NCI-H345 treated with DMSO at 0.1 percent for 48 hours (cell line): ENCODE measurements around the gene USP16.
A peak's percentile ranks its signal among the peaks of the same experiment; 100 is the strongest.
"Not testable (repeated sequence)": the region's sequence is repeated elsewhere in the genome, so short reads cannot be mapped to it uniquely, and the experiment has no call there.

ENCODE experiments used
- DNase-seq: peaks from one replicate; lab custom pipeline; 2025; ENCODE audit not compliant: unreplicated experiment; lab: John Stamatoyannopoulos, UW

Gene USP16

DNA sequence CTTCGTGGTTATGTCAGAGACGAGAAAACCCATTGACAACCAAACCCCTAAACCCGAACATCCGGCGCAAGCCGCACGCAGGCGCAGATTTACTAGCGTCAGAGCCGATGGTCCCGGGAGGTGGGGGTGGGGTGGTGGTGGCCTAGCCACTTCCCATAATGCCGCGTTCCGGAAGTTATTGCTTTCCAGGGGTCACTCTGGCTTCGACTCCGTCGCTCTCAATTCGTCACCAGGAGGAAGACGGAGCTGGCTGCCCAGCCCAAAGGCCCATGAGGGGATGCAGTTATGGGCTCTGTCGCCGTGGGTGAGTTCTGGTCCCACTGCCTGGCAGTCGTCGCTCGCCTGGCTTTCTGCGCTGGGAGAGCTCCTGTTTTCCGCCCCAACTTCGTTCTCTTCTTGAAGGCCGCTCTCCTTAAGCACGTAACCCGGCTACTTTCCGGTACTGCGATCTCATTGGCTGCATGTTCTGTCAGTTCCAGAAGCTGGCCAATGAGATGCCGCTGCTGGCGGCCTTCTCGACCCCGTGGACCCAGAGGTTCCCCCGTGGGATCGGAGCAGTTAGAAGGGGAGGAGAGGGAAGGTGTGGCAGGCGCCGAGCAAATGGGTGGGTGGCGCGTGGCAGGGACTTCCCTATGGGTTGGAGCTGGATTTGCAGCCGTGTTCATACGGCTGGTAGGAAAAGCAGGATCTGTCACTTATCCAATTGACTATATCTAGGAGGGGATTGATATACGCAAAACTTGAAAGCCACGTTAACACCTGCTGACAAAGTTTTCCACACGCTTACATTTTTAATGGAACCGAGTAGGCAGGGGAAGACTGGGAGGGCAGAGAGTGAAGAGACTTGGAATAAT, at the start of gene USP16:
USP16 (plus strand) TSS at position 195 of the 854 bp plus-strand sequence. CDS start 3,246 bp downstream, outside the sequence.
- DNase-seq, result peak; percentile 96

DNA sequence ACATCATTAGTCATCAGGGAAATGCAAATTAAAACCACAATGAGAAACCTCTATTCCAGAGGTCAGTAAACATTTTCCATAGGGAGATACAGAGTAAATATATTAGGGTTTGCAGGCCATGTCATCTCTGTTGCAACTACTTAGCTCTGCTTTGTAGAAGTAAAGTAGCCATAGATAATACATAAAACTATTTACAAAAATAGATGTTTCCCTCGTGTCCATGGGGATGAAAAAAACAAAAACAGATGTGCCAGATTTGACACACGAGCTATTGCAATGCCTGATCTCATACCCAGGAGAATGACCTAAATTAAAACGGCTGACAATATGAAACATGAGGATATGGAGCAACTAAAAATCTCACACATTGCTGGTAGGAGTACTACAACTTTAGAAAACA, 49.1 kb upstream of the USP16 start:
- DNase-seq, result no peak

DNA sequence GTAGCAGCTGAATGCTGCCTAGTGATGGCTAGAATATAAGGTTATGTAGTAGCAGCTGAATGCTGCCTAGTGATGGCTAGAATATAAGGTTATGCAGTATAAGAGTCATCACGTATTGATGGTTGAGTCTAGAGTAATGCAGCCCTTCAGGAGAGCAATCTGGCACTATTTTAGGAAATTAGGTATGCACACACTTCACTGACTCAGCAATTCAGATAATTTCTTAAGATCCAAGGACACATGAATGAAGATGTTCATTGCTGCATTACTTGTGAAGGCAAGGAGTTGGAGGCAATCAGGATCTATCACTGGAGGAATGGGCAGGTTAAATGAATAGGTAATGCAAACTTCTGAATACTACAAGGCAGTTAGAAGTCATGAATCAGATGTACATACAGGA, 45.4 kb upstream of the USP16 start:
- no peak for DNase-seq

DNA sequence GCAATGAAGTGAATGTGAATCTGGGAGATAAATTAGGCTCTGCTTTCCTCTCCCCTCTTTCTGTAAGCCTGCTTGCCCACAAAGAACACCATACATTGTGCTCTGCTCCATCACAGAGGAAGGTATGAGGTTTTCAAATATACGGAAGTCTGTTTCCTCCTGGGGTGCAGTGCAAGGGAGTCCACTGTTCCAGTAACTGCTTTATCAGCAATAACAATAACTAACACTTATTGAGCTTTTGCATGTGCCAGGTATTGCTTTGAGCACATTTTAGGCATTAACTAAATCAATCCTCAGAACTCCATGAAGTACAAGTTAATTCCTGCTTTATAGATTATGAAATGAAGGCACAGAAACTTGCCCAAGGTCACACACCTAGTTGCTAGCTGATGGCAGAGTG, 41.8 kb upstream of the USP16 start:
- DNase-seq, result no peak

DNA sequence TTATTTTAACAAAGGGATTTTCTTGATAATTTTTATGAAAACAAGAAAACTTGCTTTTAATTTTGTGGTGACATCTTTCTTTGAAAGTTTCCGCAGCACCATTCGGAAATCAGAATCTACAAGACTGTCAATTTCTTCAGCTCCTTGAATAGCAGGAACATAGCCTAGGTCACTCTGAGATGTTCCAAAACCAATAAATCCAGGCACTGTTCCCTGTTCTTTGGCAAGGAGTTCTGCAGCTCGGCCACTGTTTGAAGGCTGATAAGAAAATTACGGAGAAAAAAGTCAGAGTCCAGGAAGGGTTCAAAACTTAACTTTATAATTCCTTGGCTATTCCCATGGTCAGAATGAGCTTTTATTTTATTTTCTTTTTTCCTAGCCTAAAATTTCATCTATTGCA, 37.8 kb upstream of the USP16 start:
- no peak for DNase-seq

DNA sequence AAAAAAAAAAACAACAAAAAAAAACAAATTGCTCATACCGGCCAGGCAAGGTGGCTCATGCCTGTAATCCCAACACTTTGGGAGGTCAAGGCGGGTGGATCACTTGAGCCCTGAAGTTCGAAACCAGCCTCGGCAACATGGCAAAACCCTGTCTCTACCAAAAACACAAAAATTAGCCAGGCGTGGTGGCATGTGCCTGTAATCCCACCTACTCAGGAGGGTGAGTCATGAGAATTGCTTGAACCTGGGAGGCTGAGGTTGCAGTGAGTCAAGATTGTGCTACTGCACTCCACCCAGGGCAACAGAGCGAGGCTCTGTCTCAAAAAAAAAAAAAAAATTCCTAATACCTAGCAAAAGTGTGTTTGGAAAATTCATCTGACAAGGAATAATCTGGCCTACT, 36.3 kb upstream of the USP16 start:
- DNase-seq, result not testable (repeated sequence)

DNA sequence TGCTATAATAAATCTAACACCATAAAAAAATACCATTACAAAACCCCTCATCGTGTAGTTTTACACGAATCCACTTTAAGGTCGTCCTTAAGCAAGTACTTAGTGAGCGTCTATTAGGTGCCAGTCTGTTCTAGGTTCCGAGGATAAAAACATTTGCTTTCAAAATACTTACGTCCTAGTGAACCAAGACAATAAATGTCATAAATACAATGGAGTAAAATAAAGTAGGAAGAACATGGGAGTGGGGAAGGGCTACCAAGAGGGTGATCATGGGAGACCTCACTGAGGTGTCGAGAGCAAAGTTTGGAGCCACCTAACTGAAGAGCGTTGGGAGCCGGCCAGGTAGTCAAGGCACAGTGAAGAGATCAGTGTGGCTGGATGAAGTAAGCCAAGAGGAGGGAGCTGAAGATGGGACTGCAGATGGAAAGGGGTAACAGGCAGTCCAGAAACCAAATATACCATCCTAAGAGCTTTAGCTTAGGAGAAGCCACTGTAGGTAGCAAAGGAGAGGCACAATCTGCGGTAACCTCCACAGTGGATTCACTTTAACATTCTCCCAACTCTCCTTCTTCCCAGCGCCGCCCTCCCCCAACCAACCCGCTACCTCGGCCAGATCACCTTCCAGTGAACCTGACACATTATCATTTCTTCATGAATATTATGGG, 32.5 kb upstream of the USP16 start:
- DNase-seq, result no peak

DNA sequence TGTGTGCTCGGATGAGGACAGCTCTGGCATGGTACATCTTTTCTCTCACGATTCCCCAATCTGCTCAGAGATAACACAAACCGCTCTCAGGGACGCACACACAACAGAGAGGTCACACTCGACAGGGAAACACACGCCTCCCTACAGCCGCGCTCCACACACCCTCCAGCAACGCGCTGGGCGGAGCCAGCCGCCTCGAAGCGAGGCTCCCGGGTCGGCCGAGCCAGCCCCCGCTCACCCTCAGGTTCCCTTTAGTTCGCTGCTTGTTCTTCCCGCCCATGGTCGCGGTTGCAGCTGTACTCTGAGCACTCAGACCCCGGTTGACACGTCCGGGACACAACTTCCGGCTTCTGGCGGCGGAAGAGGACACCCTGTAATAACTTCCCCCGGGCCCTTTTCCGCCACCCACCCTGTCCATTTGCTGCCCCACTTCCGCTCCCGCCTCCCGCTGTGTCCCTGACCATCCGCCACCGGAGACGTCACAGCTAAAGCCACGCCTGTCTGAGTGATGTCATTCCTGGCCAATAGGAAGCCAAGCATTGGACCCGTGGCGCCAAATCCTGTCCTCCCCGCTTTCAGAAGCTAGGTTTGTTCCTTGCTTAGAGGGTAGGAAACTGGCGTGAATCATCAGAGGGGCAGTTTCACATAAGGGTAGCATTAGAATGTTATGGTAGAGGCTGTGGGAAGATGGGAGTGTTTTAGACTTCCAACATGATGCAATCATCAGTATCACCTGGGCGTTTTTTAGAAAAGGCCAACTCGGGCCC, 31.8 kb upstream of the USP16 start, which contains the start of gene LTN1:
LTN1 (minus strand) TSS at position 352 of the 767 bp plus-strand sequence; CDS start at position 280, 72 bp downstream.
- DNase-seq, result peak; percentile 98

DNA sequence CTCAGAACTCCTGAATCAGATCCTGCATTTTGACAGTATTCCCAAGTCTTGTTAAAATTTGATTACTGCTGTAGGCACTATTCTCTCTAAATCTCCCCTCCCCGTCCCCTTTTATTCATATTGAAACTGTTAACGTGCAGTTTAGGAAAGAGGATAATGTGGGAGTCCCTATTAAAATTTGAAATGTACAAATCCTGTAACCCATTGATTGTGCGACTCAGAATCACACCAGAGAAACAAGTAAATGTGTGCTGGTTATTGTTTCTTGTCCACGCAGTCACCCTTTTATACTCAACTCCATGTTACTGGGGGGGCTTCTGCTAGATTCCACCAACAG, 31.2 kb upstream of the USP16 start:
- no peak for DNase-seq

DNA sequence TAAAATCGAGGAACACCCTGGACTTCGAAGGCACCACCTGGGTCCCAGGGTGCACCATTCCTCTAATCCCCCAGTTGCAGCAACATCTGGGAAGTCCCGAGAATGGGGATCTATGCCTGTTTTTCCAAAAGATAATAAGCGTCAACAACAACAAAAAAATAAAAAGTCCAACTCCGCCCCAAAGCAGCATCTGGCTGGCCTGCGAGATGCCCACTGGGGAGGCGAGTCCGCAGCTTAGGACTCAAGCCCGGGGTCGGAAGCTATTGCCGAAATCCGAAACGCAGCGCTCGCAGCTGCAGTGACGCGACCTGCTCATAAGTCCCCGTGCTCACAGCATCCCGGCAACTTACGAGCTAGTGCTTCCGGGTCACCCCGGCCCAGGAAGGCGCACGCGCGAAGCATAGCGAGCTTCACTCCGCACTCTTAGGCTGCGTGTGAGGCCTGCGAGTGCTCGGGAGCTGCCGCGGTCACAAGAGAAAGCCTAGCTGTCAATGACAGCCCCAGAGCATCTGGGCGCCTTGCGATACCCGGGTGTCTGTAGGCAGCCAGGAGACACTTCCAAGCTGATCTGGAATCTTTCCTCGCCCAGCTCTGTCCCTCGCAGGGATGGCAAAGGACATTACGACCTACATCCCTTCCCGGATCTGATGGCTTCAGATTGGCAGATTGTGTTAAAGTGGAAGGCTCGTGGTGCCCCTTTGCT, 21.9 kb upstream of the USP16 start:
- peak; percentile 89 for DNase-seq

DNA sequence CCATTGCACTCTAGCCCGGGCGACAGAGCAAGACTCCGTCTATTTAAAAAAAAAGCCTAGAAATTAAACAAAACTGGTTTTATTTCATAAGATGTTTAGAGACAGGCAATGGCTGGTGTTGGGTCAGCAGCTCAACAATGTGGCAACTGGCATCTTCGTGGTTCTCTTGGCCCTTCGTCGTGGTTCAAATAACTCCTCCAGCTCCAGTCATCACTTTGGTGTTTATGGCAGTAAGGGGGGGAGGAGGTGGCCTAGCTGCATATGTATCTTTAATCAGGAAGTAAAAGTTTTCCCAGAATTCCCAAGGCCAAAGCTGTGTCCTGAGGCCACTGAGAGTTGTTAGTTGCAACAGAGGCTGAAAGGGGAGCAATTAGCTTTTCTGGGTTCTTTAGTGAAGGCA, 18.8 kb upstream of the USP16 start:
- no peak for DNase-seq

DNA sequence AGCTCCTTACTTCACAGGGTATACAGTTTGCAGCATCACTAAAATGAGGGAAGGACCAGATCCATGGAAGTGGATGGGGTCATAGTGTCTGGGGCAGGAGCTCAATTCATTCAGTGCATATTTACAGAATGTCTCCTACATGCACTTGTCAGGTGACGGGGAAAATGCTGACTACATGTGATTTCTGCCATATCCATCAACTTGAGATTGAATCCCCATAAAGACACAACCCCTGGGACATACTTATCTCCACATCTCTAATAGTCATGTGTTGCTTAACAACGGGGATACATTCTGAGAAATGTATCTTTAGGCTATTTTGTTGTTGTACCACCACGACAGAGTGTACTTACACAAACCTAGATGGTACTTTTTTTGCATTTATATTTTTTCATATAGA, 17.3 kb upstream of the USP16 start:
- no peak for DNase-seq

DNA sequence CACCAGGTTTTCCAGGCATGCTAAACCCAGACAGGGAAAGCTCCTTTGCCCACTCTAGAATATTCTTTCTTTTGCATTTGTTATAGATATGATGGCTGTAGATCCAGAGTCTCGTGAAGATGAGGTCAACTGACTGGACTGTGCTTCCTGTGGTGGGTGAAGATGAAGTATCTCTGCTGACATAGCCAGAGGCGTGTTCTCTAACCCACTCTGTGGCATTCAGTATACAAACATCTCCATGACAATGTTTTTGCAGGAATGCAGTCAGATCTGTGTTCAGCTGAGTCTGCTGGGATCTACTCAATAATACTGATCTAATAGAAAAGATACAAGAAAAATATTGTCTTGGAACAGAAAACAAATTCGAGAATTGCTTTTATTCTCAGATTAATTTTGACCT, 16.7 kb upstream of the USP16 start:
- no peak for DNase-seq

DNA sequence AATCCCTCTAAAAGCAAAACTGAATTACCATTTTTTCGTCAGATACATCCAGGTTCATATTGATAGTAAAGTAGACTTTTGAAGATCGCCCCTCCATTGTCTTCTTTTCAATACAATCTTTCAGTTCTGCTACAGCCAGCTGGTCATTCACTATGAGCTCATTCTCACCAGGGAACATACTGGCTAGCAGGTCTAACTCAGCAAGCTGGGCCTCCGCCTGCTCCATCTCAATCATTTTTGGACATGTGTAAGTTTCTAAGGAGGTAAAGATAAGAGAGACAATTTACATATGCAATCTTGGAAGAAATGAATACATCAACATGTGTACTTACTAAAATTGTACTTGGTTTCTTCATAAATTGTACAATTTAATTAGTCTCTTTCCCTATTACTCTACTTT, 16.1 kb upstream of the USP16 start:
- DNase-seq, result no peak

DNA sequence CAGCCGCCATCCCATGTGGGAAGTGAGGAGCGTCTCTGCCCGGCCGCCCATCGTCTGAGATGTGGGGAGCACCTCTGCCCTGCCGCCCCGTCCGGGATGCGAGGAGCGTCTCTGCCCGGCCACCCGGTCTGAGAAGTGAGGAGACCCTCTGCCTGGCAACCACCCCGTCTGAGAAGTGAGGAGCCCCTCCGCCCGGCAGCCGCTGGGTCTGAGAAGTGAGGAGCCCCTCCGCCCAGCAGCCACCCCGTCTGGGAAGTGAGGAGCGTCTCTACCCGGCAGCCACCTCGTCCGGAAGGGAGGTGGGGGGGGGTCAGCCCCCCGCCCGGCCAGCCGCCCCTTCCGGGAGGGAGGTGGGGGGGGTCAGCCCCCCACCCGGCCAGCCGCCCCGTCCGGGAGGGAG, 13.2 kb upstream of the USP16 start:
- not testable (repeated sequence) for DNase-seq

DNA sequence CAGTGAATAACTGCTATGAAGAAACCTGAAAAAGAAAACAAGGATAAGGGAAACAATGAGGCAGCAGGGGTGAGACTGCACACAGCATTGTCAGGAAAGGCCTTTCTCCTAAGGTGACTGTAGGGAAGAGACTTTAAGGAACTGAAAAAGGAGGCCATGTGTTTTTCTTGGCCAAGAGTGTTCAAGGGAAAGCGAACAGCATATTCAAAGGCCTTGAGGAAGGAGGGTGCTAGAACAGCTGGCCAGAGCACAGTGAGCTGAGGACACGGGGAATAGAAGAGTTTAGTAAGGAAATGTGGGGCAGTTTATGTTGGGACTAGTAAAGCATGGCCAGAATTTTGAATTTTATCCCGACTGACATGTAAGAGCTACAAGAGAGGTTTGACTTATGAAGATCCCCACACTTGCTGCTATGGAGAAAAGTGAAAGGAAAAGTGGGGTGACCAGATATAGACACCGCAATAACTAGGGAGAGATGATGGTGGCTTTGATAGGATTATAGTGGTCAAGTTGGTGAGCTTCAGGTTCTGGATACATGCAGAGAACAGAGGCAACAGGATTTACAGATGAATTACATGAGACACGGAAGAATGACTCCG, 6.7 kb upstream of the USP16 start:
- DNase-seq, result no peak

DNA sequence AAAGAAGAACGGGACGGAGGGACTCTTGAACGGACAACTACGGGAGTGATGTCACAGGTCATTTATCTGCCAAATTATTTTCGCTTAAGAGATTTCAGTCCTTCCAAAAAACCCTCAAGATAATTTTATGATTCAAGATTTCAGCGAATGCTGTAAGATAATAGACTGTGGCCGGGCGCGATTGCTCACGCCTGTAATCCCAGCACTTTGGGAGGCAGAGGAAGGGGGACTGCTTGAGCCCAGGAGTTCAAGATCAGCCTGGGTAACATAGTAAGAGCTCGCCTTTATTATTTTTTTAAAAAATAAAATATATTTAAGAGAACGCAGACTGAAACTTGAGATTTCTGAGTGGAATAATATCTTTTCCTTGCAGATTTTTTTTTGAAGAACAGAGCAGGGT, 5.9 kb upstream of the USP16 start:
- DNase-seq, result peak; percentile 46

DNA sequence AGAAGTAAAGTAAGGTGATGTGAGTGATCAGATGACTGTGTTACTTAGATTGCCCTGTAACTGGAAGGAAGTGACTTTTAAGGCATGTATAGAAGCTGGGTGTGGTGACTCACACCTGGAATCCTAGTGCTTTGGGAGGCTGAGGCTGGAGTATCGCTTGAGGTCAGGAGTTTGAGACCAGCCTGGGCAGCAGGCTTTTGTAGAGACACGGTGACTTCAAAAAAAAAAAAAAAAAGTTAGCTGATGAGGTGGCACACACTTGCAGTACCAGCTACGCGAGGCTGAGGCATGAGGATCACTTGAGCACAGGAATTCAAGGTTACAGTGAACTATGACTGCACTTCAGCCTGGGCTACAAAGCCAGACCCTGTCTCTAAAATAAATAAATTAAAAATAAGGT, 2.3 kb upstream of the USP16 start:
- DNase-seq, result no peak

DNA sequence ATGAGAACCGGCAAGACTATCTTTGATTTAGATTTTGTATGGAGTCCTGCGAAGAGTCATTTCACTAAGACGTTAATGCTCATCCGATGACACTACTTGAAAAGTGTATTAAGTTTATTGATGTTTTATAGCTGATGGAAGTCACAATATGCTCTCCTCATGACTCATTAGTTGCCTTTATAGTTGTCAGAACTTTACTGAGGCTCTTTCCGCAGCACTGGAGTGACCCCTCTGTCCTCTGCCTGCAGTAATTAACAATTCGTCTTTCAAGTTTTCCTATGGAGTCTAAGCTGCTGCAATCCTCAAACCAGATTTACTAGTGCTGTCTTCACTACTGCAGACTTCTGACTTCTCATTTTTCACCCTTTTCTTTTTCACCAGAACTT, 853 bp downstream of the USP16 start:
- DNase-seq, result no peak

DNA sequence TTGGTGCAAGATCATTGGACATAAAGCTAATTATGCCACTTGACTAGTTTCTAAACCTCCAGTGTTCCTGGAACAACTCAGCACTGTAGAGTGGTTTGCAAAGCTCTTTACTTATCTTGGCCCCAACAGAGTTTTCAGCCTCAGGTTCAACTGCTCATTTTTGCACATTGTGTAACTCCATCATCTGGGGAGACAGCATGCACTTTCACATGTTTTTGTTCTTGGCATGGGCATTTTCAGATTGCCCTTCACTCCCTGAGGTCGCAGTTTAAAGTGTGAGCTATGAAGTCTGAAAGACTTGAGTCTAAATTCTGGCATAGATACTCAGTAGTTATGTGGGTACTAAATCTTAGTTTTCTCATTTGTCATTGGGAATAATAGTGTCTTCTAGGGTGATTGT, 5.1 kb downstream of the USP16 start:
- no peak for DNase-seq

DNA sequence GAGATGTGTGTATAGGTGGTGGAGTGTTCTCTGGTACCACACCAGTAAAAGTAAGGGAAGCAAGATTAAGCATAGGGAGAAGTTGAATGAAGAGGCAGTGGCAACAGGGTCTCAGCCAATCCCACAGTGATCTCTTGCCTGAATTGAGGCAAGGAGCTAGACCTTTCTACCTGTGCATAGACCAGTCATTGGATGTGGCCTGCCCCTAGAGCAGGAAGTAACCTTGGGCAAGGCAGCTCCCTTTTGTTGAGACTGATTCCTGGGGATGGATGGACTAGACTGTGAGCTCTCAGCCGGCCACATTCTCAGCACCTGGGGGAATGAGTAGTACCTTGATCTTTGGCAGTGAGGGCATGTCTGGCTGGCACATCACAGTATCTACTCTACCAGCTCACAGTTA, 6.4 kb downstream of the USP16 start:
- DNase-seq, result no peak
